SJSA1 (cell line): ENCODE results near the gene KDM1B. TPM values are rescaled to one million over a fixed set of nuclear protein-coding genes. Genes with fewer than 3 reads are reported as not detected.
"Not testable (repeated sequence)": the region's sequence is repeated elsewhere in the genome, so short reads cannot be mapped to it uniquely, and the experiment has no call there.

Experiments
- DNase-seq, 2 experiments: peaks; one replicate each; pipeline ENCODE4 v3.0.0-alpha.2; 2015 to 2020; ENCODE audit warnings: low spot score in 2 of 2, low read depth in 1 of 2
- H3K27ac ChIP-seq: fragments of 250-450 bp; sonication (Bioruptor Pico); 2 replicates; pipeline ENCODE4 v1.5.1; 2020; ENCODE audit warnings: mild to moderate bottlenecking, moderate library complexity
- H3K27me3 ChIP-seq: fragments of 250-450 bp; sonication (Bioruptor Pico); replicated peaks from 2 replicates; pipeline ENCODE4 v1.5.1; 2020; ENCODE audit warnings: mild to moderate bottlenecking, moderate library complexity
- H3K36me3 ChIP-seq: fragments of 250-450 bp; sonication (Bioruptor Pico); 2 replicates; pipeline ENCODE4 v1.5.1; 2020; ENCODE audit warnings: mild to moderate bottlenecking
- H3K4me1 ChIP-seq: fragments of 250-450 bp; sonication (Bioruptor Pico); replicated peaks from 2 replicates; pipeline ENCODE4 v1.6.1; 2021; ENCODE audit warnings: mild to moderate bottlenecking
- H3K4me3 ChIP-seq: fragments of 250-450 bp; sonication (Bioruptor Pico); 2 replicates; pipeline ENCODE4 v1.5.1; 2020; ENCODE audit warnings: mild to moderate bottlenecking
- H3K9me3 ChIP-seq: fragments of 250-450 bp; sonication (Bioruptor Pico); replicated peaks from 2 replicates; pipeline ENCODE4 v1.5.1; 2020; ENCODE audit warnings: mild to moderate bottlenecking
- total RNA-seq: library from RNA; depleted of rRNA; stranded (reverse); fragments of >200 nt; shearing (Covaris generic); gene quantifications from 2 replicates; pipeline ENCODE4 v1.2.3, GENCODE V29; 2014

Gene KDM1B
- total RNA-seq, 1 experiment from 2014 or later = 18.8 TPM

DNA sequence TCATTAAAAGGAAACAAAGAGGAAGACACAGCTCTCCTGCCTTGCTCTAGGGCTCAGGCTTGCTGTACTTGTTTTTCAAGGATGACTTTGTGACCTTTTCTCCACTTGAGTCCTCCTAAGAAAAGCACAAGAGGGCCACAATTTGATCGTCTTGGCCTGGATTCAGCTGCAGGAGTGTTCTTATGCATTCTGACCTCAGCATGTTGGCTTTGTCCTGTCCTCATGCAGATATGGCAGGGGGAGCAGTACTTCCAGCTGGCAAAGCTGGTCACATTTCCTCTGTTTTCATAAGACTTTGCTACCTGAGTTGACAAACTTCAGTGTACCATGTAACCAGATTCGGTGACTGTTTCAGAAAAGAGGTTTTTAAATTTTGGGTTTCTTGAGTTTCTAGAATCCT lies 30.8 kb downstream of the KDM1B start:
- H3K4me3 ChIP-seq = no peak overlapping the region
- no peaks in the 10 kb centered on the region for H3K36me3 ChIP-seq
- H3K27me3 ChIP-seq = no peaks in the 10 kb centered on the region
- no peaks in the 10 kb centered on the region for H3K4me1 ChIP-seq
- no peaks in the 10 kb centered on the region for H3K9me3 ChIP-seq
- H3K27ac ChIP-seq = no peak overlapping the region
- DNase-seq = no peak

DNA sequence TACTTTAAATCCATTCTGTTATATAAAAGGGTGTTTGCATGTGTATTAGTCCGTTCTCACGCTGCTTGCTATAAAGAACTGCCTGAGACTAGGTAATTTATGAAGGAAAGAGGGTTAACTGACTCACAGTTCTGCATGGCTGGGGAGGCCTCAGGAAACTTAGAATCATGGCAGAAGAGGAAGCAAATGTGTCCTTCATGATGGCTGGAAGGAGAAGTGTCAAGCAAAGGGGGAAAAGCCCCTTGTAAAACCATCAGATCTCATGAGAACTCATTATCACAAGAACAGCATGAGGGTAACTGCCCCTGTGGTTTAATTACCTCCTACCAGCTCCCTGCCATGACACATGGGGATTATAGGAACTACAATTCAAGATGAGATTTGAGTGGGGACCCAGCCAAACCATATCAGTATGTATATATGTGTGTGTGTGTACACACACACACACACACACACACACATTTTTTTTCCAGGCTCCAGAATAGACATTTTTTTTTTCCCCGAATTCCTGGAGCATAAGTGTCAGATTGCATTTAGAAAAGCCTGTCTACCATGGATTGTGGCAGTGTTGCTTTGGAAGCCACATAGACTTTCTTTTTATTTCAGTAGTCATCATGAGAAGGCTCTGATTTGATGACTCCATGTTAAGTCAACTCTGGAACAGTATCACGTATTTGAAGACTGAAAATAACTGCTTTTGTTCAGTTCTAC lies 31.5 kb downstream of the KDM1B start:
- H3K4me3 ChIP-seq = no peak overlapping the region
- no peak for DNase-seq
- H3K4me1 ChIP-seq = no peaks in the 10 kb centered on the region
- H3K36me3 ChIP-seq = no peaks in the 10 kb centered on the region
- no peaks in the 10 kb centered on the region for H3K27me3 ChIP-seq
- no peak overlapping the region for H3K27ac ChIP-seq
- no peaks in the 10 kb centered on the region for H3K9me3 ChIP-seq

DNA sequence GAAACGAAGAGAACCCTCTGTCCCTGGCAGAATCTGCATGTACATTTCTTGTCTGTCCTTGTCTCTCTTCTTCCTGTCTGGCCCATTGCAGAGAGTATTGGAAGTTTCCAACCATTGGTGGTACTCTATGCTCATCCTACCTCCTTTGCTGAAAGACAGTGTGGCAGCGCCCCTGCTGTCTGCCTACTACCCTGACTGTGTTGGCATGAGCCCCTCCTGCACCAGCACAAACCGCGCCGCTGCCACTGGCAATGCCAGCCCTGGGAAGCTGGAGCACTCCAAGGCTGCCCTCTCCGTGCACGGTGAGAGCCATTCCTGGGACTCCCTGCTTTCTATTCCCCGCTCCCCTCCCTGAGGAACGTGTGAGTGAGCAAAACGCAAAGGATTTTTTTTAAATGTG lies 32.5 kb downstream of the KDM1B start:
- no peak for DNase-seq
- Histone ChIP-seq H3K27ac (no peak overlapping the region), H3K27me3 (no peaks in the 10 kb centered on the region), H3K36me3 (no peaks in the 10 kb centered on the region), H3K4me3 (no peak overlapping the region), H3K9me3 (no peaks in the 10 kb centered on the region), H3K4me1 (no peaks in the 10 kb centered on the region)

DNA sequence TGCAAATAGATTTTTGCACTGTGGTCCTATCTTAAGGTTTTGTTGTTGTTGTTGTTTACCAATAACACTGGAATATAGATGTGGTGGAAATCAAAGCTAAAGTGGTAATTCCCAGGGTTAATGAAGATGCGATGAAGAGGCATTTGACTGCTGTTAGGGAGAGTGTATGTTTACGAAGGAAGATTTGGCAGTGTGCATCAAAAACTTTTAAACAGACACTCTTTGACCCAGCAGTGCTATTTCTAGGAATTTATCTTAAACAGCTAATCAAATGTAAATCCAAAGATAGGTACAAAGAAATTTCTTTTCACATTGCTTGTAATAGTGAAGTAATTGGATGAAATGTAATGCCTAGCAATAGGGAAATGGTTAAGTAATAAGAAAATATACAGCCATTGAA lies 34.0 kb downstream of the KDM1B start:
- no peaks in the 10 kb centered on the region for H3K27me3 ChIP-seq
- DNase-seq = no peak
- no peak overlapping the region for H3K27ac ChIP-seq
- H3K36me3 ChIP-seq = no peaks in the 10 kb centered on the region
- no peaks in the 10 kb centered on the region for H3K9me3 ChIP-seq
- no peak overlapping the region for H3K4me3 ChIP-seq
- no peaks in the 10 kb centered on the region for H3K4me1 ChIP-seq

DNA sequence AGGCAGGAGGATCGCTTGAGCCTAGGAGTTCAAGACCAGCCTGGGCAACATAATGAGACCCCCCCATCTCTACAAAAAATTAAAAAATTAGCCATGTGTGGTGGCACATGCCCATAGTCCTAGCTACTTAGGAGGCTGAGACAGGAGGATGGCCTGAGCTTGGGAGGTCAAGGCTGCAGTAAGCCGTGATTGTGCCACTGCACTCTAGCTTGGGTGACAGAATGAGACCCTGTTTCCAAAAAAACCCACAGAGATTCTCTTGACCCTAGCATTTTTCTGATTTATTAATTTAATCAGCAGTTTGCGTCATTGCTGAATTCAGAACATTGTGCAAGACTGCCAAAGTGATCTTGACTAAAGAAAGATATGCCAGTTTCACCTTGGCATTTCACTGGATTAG lies 36.8 kb downstream of the KDM1B start:
- no peaks in the 10 kb centered on the region for H3K4me1 ChIP-seq
- no peak for DNase-seq
- no peaks in the 10 kb centered on the region for H3K27me3 ChIP-seq
- no peaks in the 10 kb centered on the region for H3K9me3 ChIP-seq
- H3K36me3 ChIP-seq = no peaks in the 10 kb centered on the region
- H3K4me3 ChIP-seq = no peak overlapping the region
- H3K27ac ChIP-seq = no peak overlapping the region

DNA sequence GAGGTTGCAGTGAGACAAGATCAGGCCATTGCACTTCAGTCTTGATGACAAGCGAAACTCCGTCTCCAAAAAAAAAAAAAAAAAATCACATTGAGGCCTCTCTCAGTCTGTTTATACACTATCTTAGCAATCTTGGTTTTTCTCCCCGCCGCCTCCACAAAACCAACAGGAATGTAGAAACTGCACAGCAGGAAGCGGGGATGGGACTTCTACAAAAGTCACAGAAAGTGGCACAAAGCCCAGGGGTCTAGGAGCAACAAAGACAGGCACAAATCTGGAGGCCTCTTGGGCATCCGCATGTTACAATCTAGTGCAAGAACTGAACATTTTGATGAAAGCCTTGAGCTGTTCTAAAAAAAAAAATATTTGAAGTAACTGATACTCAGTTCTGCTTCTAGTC lies 48.6 kb downstream of the KDM1B start:
- DNase-seq = no peak
- Histone ChIP-seq H3K4me3 (no peak overlapping the region), H3K27ac (no peak overlapping the region), H3K36me3 (no peaks in the 10 kb centered on the region; the same call in 1 of the 2 replicates), H3K4me1 (no peaks in the 10 kb centered on the region), H3K27me3 (no peaks in the 10 kb centered on the region), H3K9me3 (no peaks in the 10 kb centered on the region)

DNA sequence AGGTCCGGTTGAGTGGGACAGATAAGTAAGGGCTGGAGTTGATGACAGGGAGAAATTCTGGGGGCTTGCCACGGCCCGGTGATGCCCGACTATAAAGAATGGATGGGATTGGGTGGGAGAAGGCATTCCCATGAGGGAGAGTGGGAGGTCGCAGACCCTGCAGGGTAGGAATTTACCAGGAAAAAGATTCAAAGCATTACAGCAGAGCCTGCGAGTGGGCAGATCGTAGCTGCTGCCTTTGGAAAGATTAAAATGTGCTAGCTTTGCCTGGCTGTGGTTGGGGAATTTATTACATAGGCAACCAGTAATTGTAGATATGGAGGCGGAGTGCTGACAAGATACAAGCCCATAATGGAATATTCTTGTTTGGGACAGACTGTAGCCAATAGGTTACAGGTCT lies 49.5 kb downstream of the KDM1B start:
- no peaks in the 10 kb centered on the region for H3K27me3 ChIP-seq
- no peak overlapping the region for H3K27ac ChIP-seq
- H3K36me3 ChIP-seq = no peaks in the 10 kb centered on the region; the same call in 1 of the 2 replicates
- H3K4me3 ChIP-seq = no peak overlapping the region
- no peaks in the 10 kb centered on the region for H3K4me1 ChIP-seq
- DNase-seq = no peak
- H3K9me3 ChIP-seq = no peaks in the 10 kb centered on the region

DNA sequence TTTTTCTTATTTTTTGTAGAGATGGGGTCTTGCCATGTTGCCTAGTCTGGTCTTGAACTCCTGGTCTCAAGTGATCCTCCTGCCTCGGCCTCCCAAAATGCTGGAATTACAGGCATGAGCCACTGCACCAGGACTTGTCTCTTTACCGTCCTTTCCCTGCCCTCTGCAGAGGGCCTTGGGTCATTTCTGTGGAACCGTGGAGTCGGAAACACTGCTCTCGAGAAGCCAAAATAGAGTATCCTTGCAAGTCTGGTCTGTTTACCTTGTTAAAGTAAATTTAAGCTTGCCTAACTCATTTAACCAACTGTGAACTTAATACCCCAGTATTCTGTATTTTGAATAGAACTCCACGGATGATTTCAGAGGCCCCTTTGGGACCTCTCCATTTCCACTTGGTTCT lies 51.4 kb downstream of the KDM1B start:
- Histone ChIP-seq H3K27ac (no peak overlapping the region), H3K27me3 (no peaks in the 10 kb centered on the region), H3K9me3 (no peaks in the 10 kb centered on the region; the same call in 1 of the 2 replicates), H3K36me3 (no peaks in the 10 kb centered on the region), H3K4me1 (no peaks in the 10 kb centered on the region), H3K4me3 (no peak overlapping the region)
- DNase-seq = no peak

DNA sequence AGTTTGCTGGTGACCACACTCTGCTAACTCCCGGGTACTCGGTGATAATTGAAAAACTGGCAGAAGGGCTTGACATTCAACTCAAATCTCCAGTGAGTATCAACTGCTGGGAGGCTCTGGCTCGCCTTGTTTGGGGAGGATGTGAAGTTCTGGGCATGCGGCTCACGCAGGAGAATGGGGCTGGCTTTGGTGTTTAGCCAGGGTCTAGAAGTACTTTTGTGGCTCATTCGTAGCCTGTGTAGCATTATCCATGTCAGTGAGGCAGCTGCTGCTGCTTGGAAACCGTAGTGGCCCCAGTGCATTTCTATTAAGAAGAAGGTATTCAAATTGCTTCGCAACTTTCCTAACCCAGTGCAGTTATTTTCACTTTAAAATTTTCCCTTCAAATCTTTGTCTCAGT lies 52.2 kb downstream of the KDM1B start:
- Histone ChIP-seq H3K27ac (no peak overlapping the region), H3K9me3 (no peaks in the 10 kb centered on the region; the same call in 1 of the 2 replicates)

DNA sequence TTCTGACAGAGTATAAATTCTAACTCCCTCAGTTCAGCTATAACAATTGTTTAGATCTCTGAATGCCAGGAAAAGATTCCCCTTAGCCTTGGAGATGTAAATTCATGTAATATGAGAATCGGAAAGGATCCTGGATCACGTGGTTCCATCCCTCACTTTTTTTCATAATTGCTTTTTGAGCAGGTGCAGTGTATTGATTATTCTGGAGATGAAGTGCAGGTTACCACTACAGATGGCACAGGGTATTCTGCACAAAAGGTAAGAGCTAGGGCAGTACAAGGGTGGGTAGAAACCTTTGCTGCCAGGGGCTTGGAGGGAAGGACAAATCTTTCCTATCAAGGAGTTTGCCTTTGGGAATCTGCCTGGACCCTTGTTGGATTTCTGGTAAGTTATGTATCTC lies 52.7 kb downstream of the KDM1B start:
- Histone ChIP-seq H3K9me3 (no peaks in the 10 kb centered on the region; the same call in 1 of the 2 replicates), H3K27me3 (no peaks in the 10 kb centered on the region), H3K27ac (no peak overlapping the region), H3K36me3 (no peaks in the 10 kb centered on the region), H3K4me1 (no peaks in the 10 kb centered on the region), H3K4me3 (no peak overlapping the region)
- no peak for DNase-seq

More for the DNA sequence above, 52.2 kb downstream of the KDM1B start:
- Histone ChIP-seq H3K36me3 (no peaks in the 10 kb centered on the region), H3K4me3 (no peak overlapping the region), H3K4me1 (no peaks in the 10 kb centered on the region), H3K27me3 (no peaks in the 10 kb centered on the region)
- DNase-seq = no peak

DNA sequence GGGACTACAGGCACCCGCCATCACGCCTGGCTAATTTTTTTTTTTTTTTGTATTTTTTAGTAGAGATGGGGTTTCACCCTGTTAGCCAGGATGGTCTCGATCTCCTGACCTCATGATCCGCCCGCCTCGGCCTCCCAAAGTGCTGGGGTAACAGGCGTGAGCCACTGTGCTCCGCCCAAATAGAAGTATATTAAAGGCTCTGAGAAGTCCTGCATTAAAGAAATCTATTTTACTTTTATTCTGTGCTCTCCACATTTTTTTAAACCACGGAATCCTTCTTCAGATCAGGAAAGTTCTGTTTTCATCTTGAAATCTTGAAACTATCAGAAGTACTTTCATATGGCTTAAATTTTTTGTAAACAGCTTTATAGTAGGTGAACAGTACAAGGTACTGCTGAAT lies 53.6 kb downstream of the KDM1B start:
- not testable (repeated sequence) for H3K27ac ChIP-seq, H3K4me3 ChIP-seq, DNase-seq, H3K4me1 ChIP-seq, H3K27me3 ChIP-seq, H3K9me3 ChIP-seq, H3K36me3 ChIP-seq

DNA sequence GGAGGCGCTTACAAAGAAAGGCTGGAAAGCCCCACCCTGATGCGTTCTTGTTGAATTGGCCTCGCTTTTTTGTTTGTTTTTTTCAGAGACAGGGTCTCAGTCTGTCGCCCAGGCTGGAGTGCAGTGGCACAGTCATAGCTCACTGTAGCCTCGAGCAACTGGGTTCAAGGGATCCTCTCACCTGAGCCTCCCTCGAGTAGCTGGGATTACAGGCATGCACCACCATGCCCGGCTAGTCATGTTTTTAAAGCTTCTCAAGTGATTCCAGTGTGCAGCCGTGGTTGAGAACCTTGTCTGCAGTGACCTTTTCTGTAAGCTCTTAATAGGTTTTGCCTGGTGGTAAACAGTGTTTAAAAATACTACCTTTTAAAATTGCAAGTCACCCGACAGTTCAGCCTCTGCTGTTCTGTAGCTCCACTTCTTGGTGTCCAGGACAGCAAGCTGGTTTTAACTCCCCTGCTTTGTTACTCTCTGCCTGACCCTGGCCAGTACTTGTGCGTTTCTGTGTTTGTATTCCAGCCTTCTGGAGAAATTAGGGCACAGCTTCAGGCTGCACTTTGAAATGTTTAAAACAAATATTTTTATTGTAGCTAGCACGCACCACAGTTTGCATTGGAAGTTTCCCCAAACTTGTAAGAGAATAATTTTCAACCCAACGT lies 54.4 kb downstream of the KDM1B start:
- Histone ChIP-seq H3K4me1 (no peaks in the 10 kb centered on the region), H3K27ac (no peak overlapping the region), H3K27me3 (no peaks in the 10 kb centered on the region), H3K36me3 (peaks cover under 1% of the 10 kb centered on the region; the same call in 1 of the 2 replicates), H3K9me3 (no peaks in the 10 kb centered on the region; the same call in 1 of the 2 replicates), H3K4me3 (no peak overlapping the region)
- DNase-seq = no peak

DNA sequence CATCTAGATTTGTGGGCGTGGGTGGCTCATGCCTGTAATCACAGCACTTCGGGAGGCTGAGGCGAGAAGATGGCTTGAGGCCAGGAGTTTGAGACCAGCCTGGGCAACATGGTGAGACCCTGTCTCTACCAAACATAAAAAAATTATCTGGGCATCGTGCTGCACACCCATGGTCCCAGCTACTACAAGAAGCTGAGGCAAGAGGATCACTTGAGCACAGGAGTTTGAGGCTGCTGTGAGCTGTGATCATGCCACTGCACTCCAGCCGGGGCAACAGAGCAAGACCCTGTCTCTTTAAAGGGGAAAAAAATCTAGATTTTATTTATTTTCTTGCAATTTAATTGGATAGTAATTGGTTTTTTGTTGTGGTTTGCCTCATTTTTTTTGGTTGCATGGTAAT lies 55.5 kb downstream of the KDM1B start:
- DNase-seq = no peak
- H3K4me3 ChIP-seq = no peak overlapping the region
- H3K4me1 ChIP-seq = peaks cover under 1% of the 10 kb centered on the region

DNA sequence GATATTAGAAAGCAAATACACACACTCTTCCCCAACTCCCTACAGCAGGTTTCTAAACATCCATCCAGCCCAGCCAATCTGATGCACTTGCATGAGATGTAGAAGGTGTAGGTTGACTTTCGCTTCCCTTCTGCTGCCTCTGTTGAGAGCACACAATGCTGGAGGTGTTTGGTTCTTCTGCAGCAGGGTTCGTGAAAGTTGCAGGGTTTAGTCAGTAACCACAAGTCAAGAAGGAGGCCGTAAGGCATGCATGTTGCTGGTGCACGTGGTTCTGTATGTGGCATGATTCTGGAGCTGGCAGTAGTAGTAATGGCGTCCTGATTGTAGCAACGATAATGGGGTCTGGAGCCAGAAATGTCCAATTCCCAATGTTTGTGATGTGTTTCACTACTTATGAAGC lies 56.1 kb downstream of the KDM1B start:
- H3K27ac ChIP-seq = no peak overlapping the region
- no peak overlapping the region for H3K4me3 ChIP-seq
- H3K9me3 ChIP-seq = no peaks in the 10 kb centered on the region; the same call in 1 of the 2 replicates
- no peaks in the 10 kb centered on the region for H3K27me3 ChIP-seq
- no peak for DNase-seq
- peaks cover 8% of the 10 kb centered on the region; the same call in 1 of the 2 replicates for H3K36me3 ChIP-seq
- H3K4me1 ChIP-seq = peaks cover 7% of the 10 kb centered on the region

More for the DNA sequence above, 55.5 kb downstream of the KDM1B start:
- H3K27ac ChIP-seq = no peak overlapping the region
- H3K9me3 ChIP-seq = no peaks in the 10 kb centered on the region; the same call in 1 of the 2 replicates
- H3K27me3 ChIP-seq = no peaks in the 10 kb centered on the region
- peaks cover 8% of the 10 kb centered on the region; the same call in 1 of the 2 replicates for H3K36me3 ChIP-seq
